Body of pancreas (tissue), 4 donors: Measurements from ENCODE around the gene EFNA1.

Experiments used
- CTCF ChIP-seq, 7 experiments: fragments of 450-650 bp in 4 of 7; fragments of 200-600 bp in 3 of 7; sonication (generic) in 3 of 7; IDR thresholded peaks; one replicate each; pipeline ENCODE4 v1.5.1; 2016 to 2019; ENCODE audit warnings: antibody characterized with exemption in 7 of 7
- POLR2A ChIP-seq, 3 donors: fragments of 450-650 bp; IDR thresholded peaks; one replicate each; pipeline ENCODE4 v1.6.1; 2016; ENCODE audit warnings: antibody characterized with exemption in 3 of 3, mild to moderate bottlenecking in 2 of 3

- TF ChIP-seq CTCF (IDR thresholded peaks at IDR 0.05) (no peak), POLR2A (IDR thresholded peaks at IDR 0.05) (no peak)
Measured at GRCh38 chr1:155166471-155167165, 38.9 kb downstream of the EFNA1 start.
